ENCODE data around the gene BAHCC1.
A peak's percentile ranks its signal among the peaks of the same experiment; 100 is the strongest.

BAHCC1 gene

DNA sequence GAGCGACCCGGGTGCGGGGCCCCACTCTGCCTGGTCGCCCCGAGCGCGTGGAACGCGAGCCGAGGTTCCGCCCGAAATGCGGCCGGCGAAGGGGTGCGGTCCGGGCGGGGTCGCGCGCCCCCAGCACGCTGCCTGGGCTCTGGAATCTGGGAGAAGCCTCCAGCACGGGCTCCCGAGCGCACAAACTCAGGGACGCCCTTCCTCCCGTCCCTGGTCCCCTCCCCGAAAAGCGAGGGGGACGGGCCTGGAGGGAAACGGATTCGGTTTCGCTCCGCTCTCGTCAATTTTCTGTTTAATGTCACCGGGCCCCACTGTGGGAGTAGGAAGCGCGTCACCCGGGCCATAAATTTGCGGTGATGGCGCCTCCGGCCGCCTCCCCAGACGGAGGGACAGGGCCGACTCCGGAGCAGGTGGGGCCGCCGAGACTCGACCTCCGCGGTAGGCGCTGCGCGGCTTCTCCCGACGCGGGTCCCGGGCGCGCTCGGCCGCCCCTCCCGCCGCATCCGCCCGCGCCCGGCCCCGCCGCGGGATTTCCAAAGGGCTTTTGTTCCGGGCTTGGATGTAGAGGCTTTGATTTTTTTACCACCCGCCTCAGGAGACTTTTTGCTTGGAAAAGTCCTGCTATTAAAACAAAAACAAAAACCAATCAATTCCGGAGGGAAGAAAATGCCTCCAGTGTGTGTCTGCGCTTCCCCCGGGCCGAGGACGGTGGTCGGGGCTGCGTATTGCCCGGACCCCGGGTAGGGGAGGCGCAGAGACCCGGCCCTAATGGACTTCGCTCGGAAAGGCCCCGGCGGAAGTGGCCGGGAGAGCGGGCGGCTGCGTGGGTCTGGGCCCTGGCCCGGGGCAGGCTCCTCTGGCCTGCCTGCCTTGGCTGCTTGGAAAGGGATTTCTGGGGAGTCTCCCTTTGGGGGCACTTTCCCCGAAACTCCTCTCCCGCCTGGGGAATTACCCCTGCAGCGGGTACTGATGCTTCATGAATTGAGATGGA lies 7.9 kb upstream of the BAHCC1 start:
- peak; percentile 77 for DNase-seq

DNA sequence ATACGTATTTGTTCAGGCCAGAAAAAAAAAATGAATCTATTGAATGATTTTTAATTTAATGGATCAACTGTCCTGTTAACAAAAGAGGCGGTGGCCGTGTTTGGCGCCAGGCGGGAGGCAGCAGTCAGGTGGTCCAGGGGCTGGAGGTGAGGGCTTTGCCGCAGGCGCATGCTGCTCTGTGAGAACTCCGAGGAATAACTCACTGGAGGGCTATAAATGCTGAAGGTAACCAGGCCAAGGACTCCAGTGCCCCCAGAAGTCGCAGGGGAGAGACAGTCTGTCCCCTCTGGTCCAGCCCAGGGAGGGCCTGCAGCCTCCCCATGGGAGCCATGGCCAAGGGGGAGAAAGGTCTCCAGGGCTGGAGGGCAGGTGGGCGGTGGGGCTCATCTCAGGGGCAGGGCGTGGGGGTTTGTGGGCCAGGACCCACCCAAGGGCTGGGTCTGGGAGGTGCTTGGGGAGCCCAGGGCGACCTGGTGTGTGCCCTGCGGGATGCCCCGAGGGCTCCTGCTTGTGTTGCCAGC lies 7.1 kb upstream of the BAHCC1 start:
- no peak for DNase-seq

DNA sequence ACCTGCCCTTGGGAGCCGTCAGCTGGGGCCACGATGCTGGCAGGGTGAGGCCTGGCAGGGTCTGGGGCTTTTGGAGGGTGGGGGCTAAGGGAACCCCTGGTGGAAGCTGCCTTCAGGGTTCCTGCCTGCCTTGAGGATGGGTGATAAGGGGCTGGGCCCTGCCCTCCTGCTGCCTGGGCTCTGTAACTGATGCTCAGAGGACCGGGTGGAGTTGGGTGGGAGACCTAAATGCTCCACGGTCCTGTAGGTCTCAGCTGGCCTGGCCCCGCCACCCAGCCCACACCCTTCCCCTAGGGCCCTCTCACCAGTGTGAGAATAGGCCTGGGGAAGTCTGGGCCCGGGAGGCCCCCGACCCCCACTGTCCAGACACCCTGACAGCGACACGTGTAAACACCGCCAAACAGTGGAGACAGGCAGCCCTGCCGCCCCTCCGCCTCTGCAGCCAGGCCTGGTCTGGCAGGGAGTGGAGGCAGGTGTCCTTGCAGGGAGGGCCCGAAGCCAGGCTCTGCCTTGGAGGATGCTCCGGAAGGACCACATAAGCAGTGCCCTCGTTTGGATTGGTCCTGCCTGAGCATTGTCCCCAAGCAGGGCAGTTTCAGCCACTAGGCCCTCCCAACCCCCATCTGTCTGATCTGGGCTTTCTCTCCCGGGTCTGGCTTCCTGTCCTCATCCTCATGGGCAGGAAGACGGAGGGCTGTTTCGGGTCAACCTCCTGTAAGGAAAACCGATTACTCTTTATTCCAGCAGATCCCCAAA lies 6.5 kb upstream of the BAHCC1 start:
- DNase-seq = no peak

DNA sequence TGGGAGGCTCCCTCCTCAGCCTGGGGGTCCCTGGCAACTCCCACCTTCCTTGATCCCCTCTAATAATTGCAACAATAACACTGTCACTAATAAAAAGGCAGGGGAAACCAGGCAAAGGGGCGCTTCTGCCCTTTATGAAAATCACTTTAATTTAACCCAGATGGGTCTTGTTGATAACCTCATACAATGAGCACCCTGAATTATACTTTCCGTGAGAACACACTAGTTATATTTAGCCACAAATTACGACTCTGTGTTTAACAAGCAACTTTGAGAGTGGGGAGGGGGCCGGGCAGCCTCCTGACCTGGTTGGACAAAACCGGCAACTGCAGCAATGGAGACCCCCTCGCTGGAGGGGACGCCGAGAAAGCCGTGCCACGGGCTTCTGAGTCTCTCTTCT lies 5.7 kb upstream of the BAHCC1 start:
- no peak for DNase-seq

DNA sequence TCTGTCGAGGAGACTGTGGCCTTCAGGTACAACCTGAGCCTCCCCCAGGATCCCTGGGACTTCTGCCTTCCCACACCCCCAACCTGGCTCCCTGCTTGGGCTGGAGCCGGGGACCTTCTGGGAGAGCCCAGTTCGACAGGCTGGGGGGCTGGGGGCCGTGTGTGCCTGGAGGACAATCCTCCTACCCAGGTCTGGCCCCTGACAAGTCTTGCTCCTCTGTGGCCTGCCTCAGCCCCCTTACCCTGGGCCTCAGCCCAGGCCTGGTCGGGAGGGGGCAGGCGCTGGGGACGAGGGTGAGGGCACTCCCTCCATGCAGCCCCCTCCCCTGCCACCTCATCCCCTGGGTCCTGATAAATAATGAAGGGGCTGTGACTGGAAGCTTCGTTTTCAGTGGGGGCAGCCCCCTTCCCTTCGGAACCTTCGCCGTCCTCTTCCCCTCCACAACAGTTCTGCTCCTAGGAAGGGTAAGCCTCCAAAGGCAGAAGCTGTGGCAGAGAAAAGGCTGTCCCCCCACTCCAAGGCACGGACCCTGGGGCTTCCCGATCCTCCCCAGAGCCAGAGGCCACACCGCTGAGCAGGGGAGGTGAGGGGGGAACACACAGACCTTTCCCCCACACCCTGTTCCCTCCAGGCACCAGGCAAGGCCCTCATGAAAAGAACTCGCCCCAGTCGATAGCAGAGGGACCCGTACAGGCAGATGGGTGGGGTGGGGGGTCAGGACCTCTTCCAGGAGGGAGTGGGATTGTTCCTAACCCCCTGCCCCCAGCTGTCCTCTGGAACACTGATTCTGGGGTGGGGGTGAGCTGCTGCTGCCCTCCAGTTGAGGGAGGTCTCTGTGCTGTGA lies 5.0 kb upstream of the BAHCC1 start:
- DNase-seq = no peak

DNA sequence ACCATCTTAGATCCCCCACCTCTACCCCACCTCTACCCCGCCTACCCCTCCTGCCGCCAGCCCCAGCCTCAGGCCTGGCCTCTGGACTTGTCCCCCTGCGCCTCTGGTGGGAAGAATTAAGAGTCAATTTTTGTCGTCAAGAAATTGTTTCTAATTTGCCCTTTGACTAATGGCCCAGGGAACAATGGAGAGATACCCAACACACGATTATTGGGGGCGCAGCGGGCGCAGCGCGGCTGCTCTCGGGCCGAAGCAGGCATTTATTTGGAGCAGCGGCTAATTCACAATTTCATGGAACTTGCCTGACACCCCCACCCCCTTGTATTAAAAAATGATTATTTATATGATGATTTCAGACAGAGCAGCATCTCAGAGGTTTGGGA lies 4.4 kb upstream of the BAHCC1 start:
- no peak for DNase-seq

DNA sequence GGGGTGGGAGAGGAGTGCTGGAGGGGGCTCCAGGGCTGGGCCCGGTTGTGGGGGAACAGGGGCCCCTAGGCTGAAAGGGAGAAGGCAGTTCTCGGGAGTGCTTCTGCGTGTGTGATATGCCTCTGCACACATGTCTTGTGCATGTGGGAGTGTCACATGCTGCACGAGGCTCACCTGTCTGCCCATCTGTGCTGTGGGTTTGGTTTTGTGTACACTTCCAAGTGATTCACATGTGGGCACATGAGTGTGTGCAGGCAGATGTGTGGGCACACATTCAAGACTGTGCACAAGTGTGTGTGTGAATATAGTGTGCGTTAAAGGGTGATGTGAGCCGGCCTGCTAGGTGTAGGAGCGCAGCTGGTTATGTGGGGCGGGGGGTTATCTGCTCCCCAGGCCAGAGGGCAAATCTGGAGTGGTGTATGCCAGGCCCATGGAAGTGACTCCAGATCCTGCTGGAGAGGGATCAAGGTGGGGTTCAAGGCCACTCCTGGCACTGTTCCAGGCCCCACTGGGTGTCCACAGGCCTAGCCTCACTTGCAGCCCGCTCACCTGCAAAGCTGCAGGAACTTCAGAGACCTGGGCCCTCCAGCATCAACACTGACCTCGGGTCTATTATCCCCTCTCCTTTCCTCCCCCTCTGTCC lies 3.8 kb upstream of the BAHCC1 start:
- DNase-seq = no peak

DNA sequence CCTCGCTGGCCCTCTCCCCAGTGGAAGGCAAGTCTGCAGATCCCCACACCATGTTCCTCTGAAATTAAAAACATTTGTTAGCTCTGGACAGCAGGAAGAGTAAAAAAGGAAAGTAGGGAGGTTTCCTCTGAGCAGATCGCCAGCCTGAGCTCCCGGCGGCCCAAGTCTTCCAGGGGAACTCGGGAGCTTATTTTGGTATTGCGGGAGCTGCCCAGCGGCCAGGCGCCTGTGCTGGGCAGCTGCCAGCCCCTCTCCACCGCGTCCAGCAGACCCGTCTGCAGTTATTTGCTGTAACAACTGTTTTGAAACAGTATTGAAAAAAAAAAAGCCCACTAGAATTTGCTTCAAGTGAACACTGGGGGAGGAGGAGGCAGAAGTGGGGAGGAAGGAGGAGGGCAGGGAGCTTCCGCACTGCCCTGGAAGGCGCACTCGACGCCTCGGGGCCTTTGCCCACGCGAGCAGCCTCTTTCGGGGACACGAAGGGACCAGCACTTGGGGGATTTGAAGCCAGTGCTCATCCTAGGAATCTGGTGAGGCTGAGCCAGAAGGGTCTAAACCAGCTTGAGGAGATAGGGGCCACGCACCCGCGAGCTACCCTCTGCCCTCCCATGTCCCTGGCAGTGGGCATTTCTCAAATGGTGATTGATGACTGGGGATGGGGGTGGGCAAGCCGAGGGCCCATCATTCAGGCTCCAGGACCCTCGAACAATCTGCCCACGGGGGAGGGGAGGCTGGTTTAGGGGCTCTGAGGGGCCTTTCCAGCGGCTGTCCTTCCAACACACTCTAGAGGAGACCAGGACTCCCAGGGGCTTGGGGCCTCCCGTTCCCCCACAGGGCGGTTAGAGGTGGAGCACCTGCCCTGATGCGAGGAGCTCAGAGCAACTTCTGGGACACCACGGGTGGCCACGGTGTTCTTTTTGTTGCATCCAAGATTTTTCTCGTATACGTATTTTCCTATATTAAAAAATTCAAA lies 3.0 kb upstream of the BAHCC1 start:
- DNase-seq = peak; percentile 57

DNA sequence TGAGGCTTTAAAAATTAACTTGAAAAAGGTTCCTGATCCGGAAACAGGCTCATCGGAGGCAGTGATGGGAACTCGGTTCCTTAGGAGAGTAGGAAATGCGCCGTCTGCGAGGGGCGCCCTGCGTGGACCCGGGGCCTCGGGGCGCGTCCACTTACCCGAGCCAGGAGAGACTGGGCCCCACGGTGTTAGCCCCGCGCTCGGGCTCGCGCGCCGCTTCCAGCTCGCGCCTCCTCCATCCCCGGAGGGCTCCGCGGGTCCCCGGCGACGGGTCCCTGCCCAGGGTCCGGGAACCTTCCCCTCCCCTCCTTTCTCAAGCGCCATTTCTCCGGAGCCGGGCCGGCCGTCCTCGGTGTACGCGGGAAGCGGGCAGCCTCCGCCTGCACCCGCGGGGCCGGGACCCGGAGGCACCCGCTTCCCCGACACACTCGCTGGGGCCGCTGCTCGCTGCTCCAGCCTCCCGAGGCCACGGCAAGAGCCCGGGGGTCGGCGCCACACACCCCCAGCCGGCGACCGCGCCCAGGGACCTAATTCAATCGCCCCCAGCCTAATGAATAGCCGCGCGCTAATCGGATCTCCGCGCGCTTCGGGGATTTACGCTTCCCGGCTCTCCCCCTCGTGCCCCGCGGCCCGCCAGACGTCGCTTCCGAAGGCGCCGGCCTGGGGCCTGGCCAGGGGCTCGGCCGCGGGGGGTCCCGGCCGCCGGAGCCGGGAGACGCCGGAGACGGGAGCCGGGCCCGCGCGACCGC lies 2.2 kb upstream of the BAHCC1 start:
- no peak for DNase-seq

DNA sequence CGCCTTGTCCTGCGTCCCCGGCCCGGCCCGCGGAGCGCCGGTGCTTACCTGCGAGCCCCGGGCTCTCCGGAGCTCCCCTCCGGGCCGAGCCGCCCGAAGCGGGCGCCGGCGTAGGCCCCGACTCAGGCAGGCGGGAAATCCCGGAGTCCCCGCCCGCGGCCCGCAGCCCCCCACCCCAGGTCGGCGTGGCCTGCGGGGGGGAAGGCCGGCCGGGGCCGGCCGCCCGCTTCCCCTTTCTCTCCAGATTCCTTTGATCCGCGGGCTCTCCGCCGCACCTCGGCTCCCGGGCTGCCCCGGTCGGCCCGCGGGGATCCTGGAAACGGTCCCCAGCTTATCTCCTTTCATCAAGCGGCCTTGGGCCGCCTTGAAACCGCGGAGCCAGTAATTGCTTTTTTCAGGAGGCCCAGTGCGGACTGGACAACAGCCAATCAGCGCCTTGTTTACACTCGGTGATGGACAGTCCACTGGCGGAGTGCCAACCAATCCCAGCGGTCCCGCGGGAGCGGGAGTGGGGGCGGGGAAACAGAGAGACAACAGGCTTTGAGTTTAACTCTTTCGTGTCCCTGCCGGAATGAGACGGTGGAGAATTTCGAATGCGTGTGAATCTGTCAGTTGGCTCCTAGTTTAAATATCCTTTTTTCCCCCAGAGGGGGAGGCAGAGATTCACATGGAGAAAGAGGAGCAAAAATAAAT lies 1.4 kb upstream of the BAHCC1 start:
- peak; percentile 80 for DNase-seq

DNA sequence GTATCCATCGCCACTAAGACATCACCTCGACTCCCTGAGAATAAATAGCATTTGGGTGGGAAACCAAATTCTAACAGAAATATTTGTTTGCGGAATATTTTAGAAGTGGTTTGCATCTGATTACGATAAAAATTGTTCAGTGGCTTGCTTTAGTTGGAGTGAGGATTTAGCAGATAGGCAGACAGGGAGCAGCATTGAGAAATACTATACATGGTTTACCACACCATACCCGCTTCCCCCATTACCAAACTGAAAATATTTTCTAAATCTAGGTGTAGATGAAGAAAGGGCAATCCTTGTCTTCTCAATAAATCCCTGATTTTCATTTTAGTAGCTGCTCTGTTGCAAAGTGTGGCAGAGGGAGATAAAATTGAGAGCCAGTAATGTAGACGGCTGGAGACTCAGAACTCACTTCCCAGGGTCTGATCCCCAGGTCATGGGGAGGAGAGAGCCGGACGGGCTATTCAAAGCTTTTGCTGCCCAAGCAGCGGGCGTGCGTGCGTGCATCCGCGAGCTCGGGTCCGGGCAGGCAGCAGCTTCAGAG lies 808 bp upstream of the BAHCC1 start:
- no peak for DNase-seq

DNA sequence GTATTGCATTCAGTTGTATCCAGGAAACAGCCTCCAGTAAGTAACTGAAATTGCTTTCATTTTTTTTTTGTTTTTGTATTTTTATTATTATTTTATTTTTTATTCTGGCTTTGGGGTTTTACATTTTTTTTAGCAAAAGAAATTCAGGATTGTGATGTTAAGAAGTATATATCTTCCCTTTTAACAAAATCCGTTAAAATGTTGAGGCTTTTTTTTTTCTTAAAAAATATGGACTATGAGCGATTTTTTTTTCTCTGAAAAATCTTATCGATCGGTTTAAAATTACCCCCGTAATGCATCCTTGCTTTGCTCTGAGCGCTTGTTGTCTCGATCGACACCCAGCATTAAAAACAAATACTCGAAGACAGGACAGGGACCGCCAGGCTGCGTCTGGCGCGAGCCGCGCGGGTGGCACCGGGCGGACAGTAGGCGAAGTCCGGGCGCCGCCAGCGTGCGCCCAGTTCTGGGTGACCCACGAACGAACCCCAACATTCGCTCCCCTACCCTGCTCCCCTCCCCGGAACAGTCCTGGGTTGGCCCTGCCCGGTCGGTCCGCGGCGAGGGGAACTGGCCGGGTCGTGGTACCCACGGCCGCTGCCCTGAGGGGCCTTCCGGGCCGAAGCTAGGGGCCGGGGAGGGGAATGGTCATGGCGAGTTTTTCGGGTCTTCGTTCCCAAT lies 482 bp downstream of the BAHCC1 start:
- no peak for DNase-seq

DNA sequence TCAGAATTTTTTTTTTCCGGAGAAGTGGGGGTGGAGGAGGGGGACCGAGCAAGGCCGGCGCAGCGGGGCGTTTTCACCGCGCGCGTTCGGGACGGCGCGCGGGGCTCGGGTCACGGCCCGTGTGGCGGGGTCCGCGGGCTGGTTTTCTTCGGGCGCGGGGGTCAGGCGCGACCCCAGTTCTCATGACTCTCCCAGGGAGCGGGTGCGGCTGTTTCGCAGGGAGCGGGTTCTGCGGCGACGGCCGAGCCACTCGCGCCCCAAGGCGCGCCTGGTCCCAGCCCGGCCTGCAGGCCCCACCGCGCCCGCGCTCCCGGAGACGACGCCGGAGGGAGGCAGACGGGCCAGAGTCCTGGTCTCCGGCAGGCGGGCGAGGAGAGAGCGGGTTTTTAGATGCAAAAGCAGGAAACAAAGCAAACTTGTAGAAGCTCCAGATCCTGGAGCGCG lies 1.0 kb downstream of the BAHCC1 start:
- no peak for DNase-seq

DNA sequence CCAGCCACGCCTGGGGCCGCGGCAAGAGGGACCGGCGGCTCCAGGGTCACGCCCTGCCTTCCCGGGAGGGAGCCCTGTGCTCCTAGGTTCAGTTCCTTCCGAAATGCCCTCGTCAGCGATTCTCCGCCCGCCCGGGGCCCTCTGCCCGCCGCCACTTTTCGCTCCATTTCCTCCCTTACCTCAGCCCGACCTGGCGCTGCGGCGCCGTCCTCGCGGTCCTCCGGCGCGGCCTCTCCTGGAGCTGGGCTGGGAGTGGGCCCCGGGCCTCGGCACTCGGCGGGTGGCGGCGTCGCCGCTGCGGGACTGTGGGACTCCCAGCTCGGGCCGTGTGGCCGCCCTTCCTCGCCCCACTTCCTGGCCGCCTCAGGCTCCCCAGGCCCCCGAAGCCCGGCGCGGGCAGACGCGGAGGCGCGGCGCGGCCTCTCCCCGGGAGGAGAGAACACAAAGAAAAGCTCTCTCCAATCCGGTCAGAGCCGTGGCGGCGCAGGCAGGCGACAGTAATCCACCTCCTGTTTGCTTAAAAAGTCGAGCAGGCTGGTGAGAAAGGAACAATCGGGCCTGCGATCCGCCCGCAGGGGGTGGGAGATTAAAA lies 1.6 kb downstream of the BAHCC1 start:
- DNase-seq = peak; percentile 74

DNA sequence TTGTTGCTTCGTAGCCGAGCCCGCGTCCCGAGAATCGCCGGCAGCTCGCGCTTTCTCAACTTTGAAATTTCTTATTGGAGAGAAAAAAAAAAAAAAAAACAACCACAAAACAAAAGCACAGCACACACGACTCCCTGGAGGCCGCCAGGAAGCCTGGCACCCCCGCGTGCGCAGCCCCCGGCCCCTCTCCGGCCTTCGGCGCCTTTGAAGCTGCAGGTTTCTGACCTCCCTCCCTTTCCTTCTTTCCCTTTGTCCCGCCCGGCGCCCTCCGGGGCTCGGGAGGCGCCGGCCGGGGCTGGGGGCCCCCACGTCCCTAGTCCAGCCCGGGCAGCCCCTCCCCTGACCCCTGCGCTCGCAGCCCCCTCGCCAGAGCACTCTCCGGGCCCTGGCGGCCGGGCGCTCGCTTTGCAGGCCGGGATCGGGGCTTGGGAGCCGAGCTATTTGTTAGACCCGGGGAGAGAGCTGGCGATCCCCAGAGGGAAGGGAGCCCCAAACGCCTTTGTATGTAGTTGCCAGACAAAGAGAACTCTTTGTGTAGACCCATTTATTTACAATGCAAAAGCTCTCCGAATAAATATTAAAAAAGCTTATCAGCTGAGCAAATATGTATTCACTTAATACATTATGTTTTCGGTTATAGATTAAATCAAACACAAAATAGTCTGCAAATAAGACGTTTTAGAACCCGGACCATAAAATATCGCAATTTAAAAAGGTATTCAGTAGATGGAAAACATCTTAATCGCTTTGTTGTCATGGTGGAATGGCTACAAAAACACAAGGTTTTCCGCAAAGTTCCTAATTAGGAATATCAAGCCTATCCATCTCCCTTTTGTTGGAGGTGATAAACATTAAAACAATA lies 2.3 kb downstream of the BAHCC1 start:
- no peak for DNase-seq

DNA sequence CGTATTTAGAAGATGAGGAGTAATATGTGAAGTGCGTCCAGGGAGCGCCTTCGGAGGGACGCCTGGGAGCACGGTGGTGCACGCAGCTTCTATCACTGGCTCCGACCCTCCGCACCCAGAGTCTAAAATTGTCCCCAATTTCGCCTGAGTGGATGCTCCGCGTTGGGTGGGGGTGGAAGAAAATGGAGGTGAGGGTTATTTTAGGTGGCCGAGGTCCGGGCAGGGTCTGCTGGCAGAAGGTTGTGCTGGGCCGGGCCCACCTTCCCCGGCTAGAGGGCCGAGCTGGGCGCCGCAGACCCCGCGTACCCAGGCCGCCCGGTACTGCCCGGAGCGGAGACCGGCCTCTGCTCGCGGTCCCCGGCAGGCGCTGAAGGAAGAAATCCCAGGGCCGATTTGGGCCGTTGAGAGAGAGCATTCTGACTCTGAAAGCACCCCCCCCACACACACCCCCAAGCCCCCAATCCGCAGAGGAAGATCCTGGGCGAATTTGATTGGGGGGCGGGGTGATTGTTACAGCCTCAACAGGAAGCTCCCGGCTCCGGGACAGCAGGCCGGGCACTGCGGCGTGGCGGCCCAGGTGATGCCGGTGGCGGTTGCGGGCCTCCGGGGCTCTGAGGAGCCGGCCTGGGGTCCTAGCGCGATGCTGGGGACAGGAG lies 3.0 kb downstream of the BAHCC1 start:
- DNase-seq = no peak

Data from activated CD8-positive, alpha-beta memory T cell treated with anti-CD3 and anti-CD28 coated beads for 24 hours (primary cell).